BJ (cell line): ENCODE data around the gene MX1. TPM values are rescaled to one million over a fixed set of nuclear protein-coding genes. Genes with fewer than 3 reads are reported as not detected.

Experiments used
- CTCF ChIA-PET: fragments of 350-600 bp; formaldehyde crosslinking; extraction: SDS; loops from one replicate; lab custom pipeline; 2021; ENCODE audit warnings: antibody characterized with exemption, inconsistent platforms; lab: Yijun Ruan, JAX
- POLR2A ChIA-PET: fragments of 300-600 bp; sonication (Branson Sonifier 250); formaldehyde crosslinking; extraction: SDS; loops from one replicate; lab custom pipeline; 2021; ENCODE audit warnings: antibody characterized with exemption; lab: Charles Lee
- DNase-seq: peaks from one replicate; pipeline ENCODE4 v3.0.0-alpha.2; 2011; ENCODE audit warnings: low read depth
- H3K27me3 ChIP-seq: 2 replicates; pipeline ENCODE4 v1.6.0; 2011; ENCODE audit warnings: low read length; ENCODE audit not compliant: control insufficient read depth, insufficient read depth
- H3K36me3 ChIP-seq: 2 replicates; pipeline ENCODE4 v1.5.1; 2011; ENCODE audit warnings: low read length; ENCODE audit not compliant: control insufficient read depth, insufficient read depth
- H3K4me3 ChIP-seq: 2 replicates; pipeline ENCODE4 v1.5.1; 2011; ENCODE audit warnings: low read depth, mild to moderate bottlenecking, control low read depth, low read length
- polyA plus RNA-seq: library from polyadenylated mRNA; depleted of rRNA; stranded (reverse); fragments of >200 nt; gene quantifications from 2 replicates; pipeline ENCODE4 v1.2.3, GENCODE V29; 2011
- TF ChIP-seq, protein P1 (sequence below): IDR thresholded peaks from 2 replicates; pipeline ENCODE4 v1.5.1; 2011; ENCODE audit warnings: low read depth, mild to moderate bottlenecking, control low read depth, inconsistent platforms, low read length, moderate library complexity; ENCODE audit not compliant: insufficient read depth

Gene MX1
- polyA plus RNA-seq, 1 experiment: 7.2 TPM

- CTCF ChIA-PET: no interaction called here
- Histone ChIP-seq H3K36me3 (no peaks in the 10 kb centered on the region), H3K4me3 (no peak overlapping the region), H3K27me3 (no peaks in the 10 kb centered on the region)
- TF ChIP-seq, protein P1, sequence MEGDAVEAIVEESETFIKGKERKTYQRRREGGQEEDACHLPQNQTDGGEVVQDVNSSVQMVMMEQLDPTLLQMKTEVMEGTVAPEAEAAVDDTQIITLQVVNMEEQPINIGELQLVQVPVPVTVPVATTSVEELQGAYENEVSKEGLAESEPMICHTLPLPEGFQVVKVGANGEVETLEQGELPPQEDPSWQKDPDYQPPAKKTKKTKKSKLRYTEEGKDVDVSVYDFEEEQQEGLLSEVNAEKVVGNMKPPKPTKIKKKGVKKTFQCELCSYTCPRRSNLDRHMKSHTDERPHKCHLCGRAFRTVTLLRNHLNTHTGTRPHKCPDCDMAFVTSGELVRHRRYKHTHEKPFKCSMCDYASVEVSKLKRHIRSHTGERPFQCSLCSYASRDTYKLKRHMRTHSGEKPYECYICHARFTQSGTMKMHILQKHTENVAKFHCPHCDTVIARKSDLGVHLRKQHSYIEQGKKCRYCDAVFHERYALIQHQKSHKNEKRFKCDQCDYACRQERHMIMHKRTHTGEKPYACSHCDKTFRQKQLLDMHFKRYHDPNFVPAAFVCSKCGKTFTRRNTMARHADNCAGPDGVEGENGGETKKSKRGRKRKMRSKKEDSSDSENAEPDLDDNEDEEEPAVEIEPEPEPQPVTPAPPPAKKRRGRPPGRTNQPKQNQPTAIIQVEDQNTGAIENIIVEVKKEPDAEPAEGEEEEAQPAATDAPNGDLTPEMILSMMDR: no peak
- POLR2A ChIA-PET: no interaction called here
- no peak for DNase-seq
Observed at GRCh38 chr21:41428311-41428710, 2.3 kb downstream of the MX1 start.

DNA sequence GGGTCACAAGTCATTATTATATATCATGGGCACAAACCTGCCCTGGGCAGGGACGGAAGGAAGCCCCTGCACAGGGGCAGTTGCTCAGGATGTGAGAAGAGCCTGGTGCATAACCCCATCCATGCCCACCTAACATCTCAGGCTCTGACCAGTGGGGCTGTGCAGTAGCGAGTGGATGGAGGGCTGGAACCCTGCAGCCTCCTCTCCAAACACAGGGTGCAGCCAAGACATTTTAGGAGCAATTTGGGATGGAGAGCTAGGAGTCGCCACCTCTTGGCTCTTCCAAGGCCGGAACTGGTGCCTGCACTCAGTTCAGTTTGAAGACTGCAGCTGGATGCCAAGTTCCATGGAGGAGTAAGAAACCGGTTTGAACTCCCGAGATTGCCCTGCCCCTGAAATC is 2.8 kb downstream of the MX1 start:
- ChIA-PET CTCF (no interaction called here), POLR2A (no interaction called here)
- Histone ChIP-seq H3K4me3 (no peak overlapping the region), H3K27me3 (no peaks in the 10 kb centered on the region), H3K36me3 (no peaks in the 10 kb centered on the region)
- DNase-seq: no peak
- TF ChIP-seq, protein P1: no peak

GRCh38 chr21:41429305-41429704 is 3.3 kb downstream of the MX1 start:
- H3K27me3 ChIP-seq: no peaks in the 10 kb centered on the region
- H3K36me3 ChIP-seq: no peaks in the 10 kb centered on the region
- TF ChIP-seq, protein P1: no peak
- H3K4me3 ChIP-seq: no peak overlapping the region
- no peak for DNase-seq
- ChIA-PET CTCF (no interaction called here), POLR2A (no interaction called here)

DNA sequence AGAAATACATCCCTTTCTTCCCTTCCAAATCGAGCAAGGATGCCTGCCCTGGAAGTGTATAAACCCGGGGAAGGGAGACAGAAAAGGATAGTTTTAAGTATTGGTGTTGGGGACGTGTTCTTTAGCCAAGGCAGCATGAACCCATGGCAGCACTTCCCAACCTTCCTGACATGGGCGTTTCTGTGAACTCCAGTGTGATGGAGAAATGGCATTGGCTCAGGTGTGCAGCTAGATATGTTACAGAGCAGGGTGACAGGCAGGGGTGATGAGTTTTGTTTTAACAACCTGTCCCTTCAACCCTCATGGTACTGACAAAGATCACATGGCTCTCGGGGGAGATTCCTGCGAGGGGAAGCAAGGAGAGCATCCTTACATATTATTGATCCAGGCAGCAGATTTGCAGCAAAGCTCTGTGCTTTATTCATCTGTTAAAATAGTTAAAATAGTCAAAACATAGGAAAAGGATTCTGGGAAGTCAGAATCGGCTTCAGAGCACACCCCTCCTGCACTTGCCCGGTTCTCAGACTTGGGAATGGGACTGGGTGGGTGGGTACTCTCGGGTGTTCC is 4.0 kb downstream of the MX1 start:
- H3K36me3 ChIP-seq: no peaks in the 10 kb centered on the region
- no peak for DNase-seq
- no peak overlapping the region for H3K4me3 ChIP-seq
- TF ChIP-seq, protein P1: no peak
- CTCF ChIA-PET: no interaction called here
- H3K27me3 ChIP-seq: no peaks in the 10 kb centered on the region
- POLR2A ChIA-PET: no interaction called here

DNA sequence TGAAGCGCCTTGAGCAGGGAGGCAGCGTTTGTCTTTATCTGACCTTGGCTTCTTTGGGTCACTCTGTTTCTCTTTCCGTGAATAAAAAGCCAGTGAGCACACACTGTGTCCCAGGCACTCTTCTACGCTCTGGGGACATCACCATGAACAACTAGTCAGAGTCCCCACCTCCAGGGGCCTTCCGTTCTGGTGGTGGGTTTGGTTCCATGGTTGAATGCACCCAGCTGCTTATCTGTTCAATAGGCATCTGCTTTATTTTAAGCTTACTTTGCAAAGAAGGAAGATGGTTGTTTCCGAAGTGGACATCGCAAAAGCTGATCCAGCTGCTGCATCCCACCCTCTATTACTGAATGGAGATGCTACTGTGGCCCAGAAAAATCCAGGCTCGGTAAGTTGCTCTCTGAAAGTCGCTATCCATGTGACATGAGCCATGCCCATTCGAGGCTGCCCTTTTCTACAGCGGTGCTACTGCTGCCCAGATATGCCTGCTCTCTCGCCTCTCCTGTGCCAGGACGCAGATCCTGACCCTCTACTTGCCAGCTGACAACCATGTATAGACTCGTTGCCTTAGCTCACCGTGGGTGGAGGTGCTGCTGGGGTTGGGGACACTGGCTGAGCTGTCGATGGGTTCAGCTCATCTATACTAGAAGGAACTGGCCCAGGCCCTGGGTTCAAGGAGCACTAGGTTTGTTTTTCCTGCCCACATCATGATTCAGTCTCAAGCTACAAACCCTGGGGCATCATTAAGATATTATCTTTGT is 5.9 kb downstream of the MX1 start:
- DNase-seq: no peak
- TF ChIP-seq, protein P1: no peak
- POLR2A ChIA-PET: no interaction called here
- CTCF ChIA-PET: no interaction called here
- Histone ChIP-seq H3K27me3 (no peaks in the 10 kb centered on the region), H3K4me3 (no peak overlapping the region), H3K36me3 (no peaks in the 10 kb centered on the region)
